Kidney epithelial cell (primary cell): Measurements from ENCODE around the gene ASXL2. TPM values are rescaled to one million over a fixed set of nuclear protein-coding genes. Genes with fewer than 3 reads are reported as not detected.

Experiments used
- DNase-seq: peaks from one replicate; pipeline ENCODE4 v3.0.0-alpha.2; 2010; ENCODE audit warnings: low read depth
- H3K27me3 ChIP-seq: 2 replicates; pipeline ENCODE4 v1.6.0; 2011; ENCODE audit warnings: low read length; ENCODE audit not compliant: control insufficient read depth, insufficient read depth
- H3K36me3 ChIP-seq: 2 replicates; pipeline ENCODE4 v1.5.1; 2011; ENCODE audit warnings: low read length; ENCODE audit not compliant: control insufficient read depth, insufficient read depth
- H3K4me3 ChIP-seq: 2 replicates; pipeline ENCODE4 v1.5.1; 2011; ENCODE audit warnings: low read depth, mild to moderate bottlenecking, control low read depth, low read length
- total RNA-seq: library from RNA; depleted of rRNA; stranded (reverse); fragments of >200 nt; gene quantifications from 2 replicates; pipeline ENCODE4 v1.2.3, GENCODE V29; 2015
- TF ChIP-seq, protein P1 (sequence below): IDR thresholded peaks from 2 replicates; pipeline ENCODE4 v1.5.1; 2011; ENCODE audit warnings: mild to moderate bottlenecking, moderate library complexity, low read length, control low read depth, inconsistent platforms; ENCODE audit not compliant: insufficient read depth, poor library complexity, severe bottlenecking

ASXL2 gene
- total RNA-seq, 1 donor from 2014 or later: 18.6 TPM

GRCh38 chr2:25808006-25808383 is 70.3 kb downstream of the ASXL2 start:
- H3K27me3 ChIP-seq: no peaks in the 10 kb centered on the region

DNA sequence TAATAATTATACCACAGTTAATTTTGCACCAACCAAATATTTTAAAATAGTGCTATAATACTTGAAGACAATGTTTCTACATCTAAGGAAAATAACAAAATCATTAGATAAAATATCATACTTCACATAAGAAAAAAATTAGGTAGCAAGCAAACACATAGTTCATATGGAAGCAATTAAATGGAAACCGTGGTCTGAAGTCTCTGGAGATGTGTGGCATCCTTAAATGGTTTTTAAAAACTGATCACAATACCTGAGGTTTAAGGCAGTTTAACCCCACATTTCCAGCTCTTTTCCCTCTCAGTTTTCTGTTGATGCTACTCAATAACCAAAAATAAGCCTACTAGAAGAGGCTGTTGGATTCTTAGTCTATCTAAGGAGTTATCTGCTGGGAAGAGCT is 71.3 kb downstream of the ASXL2 start:
- H3K36me3 ChIP-seq: no peaks in the 10 kb centered on the region
- no peak for DNase-seq
- TF ChIP-seq, protein P1, sequence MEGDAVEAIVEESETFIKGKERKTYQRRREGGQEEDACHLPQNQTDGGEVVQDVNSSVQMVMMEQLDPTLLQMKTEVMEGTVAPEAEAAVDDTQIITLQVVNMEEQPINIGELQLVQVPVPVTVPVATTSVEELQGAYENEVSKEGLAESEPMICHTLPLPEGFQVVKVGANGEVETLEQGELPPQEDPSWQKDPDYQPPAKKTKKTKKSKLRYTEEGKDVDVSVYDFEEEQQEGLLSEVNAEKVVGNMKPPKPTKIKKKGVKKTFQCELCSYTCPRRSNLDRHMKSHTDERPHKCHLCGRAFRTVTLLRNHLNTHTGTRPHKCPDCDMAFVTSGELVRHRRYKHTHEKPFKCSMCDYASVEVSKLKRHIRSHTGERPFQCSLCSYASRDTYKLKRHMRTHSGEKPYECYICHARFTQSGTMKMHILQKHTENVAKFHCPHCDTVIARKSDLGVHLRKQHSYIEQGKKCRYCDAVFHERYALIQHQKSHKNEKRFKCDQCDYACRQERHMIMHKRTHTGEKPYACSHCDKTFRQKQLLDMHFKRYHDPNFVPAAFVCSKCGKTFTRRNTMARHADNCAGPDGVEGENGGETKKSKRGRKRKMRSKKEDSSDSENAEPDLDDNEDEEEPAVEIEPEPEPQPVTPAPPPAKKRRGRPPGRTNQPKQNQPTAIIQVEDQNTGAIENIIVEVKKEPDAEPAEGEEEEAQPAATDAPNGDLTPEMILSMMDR: no peak
- no peak overlapping the region for H3K4me3 ChIP-seq
- no peaks in the 10 kb centered on the region for H3K27me3 ChIP-seq

More at GRCh38 chr2:25808006-25808383, 70.3 kb downstream of the ASXL2 start:
- no peak for DNase-seq
- no peaks in the 10 kb centered on the region for H3K36me3 ChIP-seq
- H3K4me3 ChIP-seq: no peak overlapping the region
- TF ChIP-seq, protein P1: no peak

- TF ChIP-seq, protein P1: no peak
- Histone ChIP-seq H3K27me3 (no peaks in the 10 kb centered on the region), H3K36me3 (no peaks in the 10 kb centered on the region), H3K4me3 (no peak overlapping the region)
- DNase-seq: no peak
These were observed 72.3 kb downstream of the ASXL2 start for GRCh38 chr2:25805987-25806386.

- Histone ChIP-seq H3K27me3 (no peaks in the 10 kb centered on the region), H3K4me3 (no peak overlapping the region), H3K36me3 (no peaks in the 10 kb centered on the region)
- no peak for DNase-seq
- TF ChIP-seq, protein P1: no peak
These were observed 73.9 kb downstream of the ASXL2 start for GRCh38 chr2:25804338-25804737.

DNA sequence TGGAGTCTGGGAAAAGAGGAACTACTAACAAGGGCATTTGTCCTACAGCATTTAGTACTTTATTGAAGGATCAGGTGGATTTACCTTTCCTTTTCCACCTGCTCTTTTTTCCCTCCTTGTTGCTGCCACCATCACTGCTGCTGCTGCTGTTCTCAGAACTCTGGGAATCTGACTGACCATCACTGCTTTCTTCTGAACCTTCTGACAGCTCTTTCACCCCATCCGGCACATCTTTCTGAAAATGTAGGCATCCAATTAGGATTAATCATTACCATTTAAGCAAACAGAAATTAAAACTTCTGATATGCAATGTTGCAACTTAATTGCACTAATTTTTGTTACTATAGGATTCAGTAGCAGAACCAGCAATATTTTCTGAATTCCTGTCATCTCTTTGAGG is 79.0 kb downstream of the ASXL2 start:
- TF ChIP-seq, protein P1: no peak
- H3K36me3 ChIP-seq: no peaks in the 10 kb centered on the region
- H3K4me3 ChIP-seq: no peak overlapping the region

More for the DNA sequence above, 79.0 kb downstream of the ASXL2 start:
- H3K27me3 ChIP-seq: no peaks in the 10 kb centered on the region
- no peak for DNase-seq
